Transverse colon (tissue), 4 donors: ENCODE measurements around the gene VEGFB. TPM values are rescaled to one million over a fixed set of nuclear protein-coding genes. Genes with fewer than 3 reads are reported as not detected.

ENCODE experiments used
- DNase-seq: peaks from one replicate; pipeline ENCODE4 v3.0.0-alpha.2; 2019
- H3K27ac ChIP-seq, 4 donors: fragments of 200-600 bp; sonication (generic); 2 replicates each; pipeline ENCODE4 v1.5.1; 2016 to 2018; ENCODE audit warnings: inconsistent platforms in 4 of 4
- H3K27me3 ChIP-seq: fragments of 200-600 bp; sonication (generic); 2 replicates; pipeline ENCODE4 v1.5.1; 2017; ENCODE audit warnings: inconsistent platforms
- H3K36me3 ChIP-seq, 4 donors: fragments of 200-600 bp; sonication (generic); 2 replicates each; pipeline ENCODE4 v1.5.1; 2017 to 2019; ENCODE audit warnings: inconsistent platforms in 4 of 4
- H3K4me1 ChIP-seq, 4 donors: fragments of 200-600 bp; sonication (generic); 2 replicates each; pipeline ENCODE4 v1.5.1; 2017 to 2020; ENCODE audit warnings: inconsistent platforms in 4 of 4
- H3K4me3 ChIP-seq, 4 donors: fragments of 200-600 bp; sonication (generic); 1 replicate in 1 of 4; 2 replicates in 3 of 4; pipeline versions ENCODE4 v1.5.1 to v1.6.1; 2017 to 2019; ENCODE audit warnings: inconsistent platforms in 4 of 4
- H3K9me3 ChIP-seq, 2 donors: fragments of 200-600 bp; sonication (generic); 2 replicates each; pipeline ENCODE4 v1.5.1; 2017 to 2019; ENCODE audit warnings: inconsistent platforms in 2 of 2
- CTCF ChIP-seq, 5 experiments: fragments of 200-600 bp in 3 of 5; fragments of 450-650 bp in 2 of 5; sonication (generic) in 3 of 5; IDR thresholded peaks; 1 replicate in 2 of 5; 2 replicates in 3 of 5; pipeline ENCODE4 v1.5.1; 2016 to 2017; ENCODE audit warnings: antibody characterized with exemption in 5 of 5, inconsistent platforms in 3 of 5, mild to moderate bottlenecking in 2 of 5, moderate library complexity in 1 of 5
- EP300 ChIP-seq: sonication (generic); formaldehyde crosslinking; IDR thresholded peaks from one replicate; pipeline ENCODE4 v1.6.1; 2017; ENCODE audit warnings: antibody characterized with exemption, low read depth
- POLR2A ChIP-seq: fragments of 450-650 bp; IDR thresholded peaks from one replicate; pipeline ENCODE4 v1.6.1; 2016; ENCODE audit warnings: antibody characterized with exemption, mild to moderate bottlenecking, moderate library complexity
- POLR2AphosphoS5 ChIP-seq, 3 donors: sonication (generic); formaldehyde crosslinking; IDR thresholded peaks; one replicate each; pipeline ENCODE4 v1.6.1; 2016; ENCODE audit warnings: antibody characterized with exemption in 3 of 3
- WGBS, 2 donors: methylation state at CpG; one replicate each; pipeline ENCODE4 v1.1.5; 2018; ENCODE audit warnings: low coverage in 1 of 2; 5-methylcytosine and 5-hydroxymethylcytosine counted together
- in situ Hi-C, 4 donors: fragments of 200-750 bp; cut with MboI; loops; one replicate each; pipeline versions ENCODE4 v1.15.0 to v1.15.1; 2017; ENCODE audit warnings: low sequenced_read_pairs in 3 of 4, low pct_ligation_motif_present in 1 of 4, low pct_unique_long_range_greater_than_20kb in 1 of 4
- intact Hi-C: fragments of 100-400 bp; cut with DNase I; formaldehyde crosslinking; loops from one replicate; pipeline ENCODE4 v1.15.1; 2023; ENCODE audit warnings: low total_unique reads
- total RNA-seq, 4 donors: library from RNA; depleted of rRNA; stranded (reverse); fragments of >200 nt; gene quantifications; one replicate each; pipeline ENCODE4 v1.1.0, GENCODE V29; 2016

Gene VEGFB
- total RNA-seq, 4 donors from 2014 or later: 34.0 to 84.9 (median 36.8) TPM

- in situ Hi-C loops: no loop called here
- Histone ChIP-seq H3K27me3 (no peaks in the 10 kb centered on the region), H3K27ac (no peak overlapping the region), H3K4me3 (no peak overlapping the region), H3K36me3 (peaks cover 0 to 4% (median 0%) of the 10 kb centered on the region in 4 donors), H3K9me3 (no peaks in the 10 kb centered on the region), H3K4me1 (peaks cover 7 to 23% (median 19%) of the 10 kb centered on the region in 4 donors)
- 93% methylated on average over 24 of the region's 24 CpGs; no CpG with 5 or more reads in 1 of the 2 donors for WGBS, 2 donors
- TF ChIP-seq CTCF (IDR thresholded peaks at IDR 0.05): no peak
- TF ChIP-seq EP300: no peak
- no peak for TF ChIP-seq POLR2AphosphoS5 (IDR thresholded peaks at IDR 0.05)
- intact Hi-C loops: no loop called here
- DNase-seq: no peak
These were observed 23.9 kb upstream of the VEGFB start for GRCh38 chr11:64210301-64211020.

- intact Hi-C loops: no loop called here
- peaks cover 0 to 16% (median 11%) of the 10 kb centered on the region in 4 donors for H3K4me1 ChIP-seq
- in situ Hi-C loops: no loop called here
- DNase-seq: no peak
- 83 to 100% methylated on average over 1 to 27 of the region's 30 CpGs for WGBS, 2 donors
- no peaks in the 10 kb centered on the region for H3K9me3 ChIP-seq
- no peak overlapping the region for H3K27ac ChIP-seq
- H3K4me3 ChIP-seq: no peak overlapping the region
- peaks cover 0 to 5% (median 0%) of the 10 kb centered on the region in 4 donors for H3K36me3 ChIP-seq
- no peak for TF ChIP-seq POLR2A
- no peak for TF ChIP-seq CTCF (IDR thresholded peaks at IDR 0.05)
- TF ChIP-seq EP300: no peak
- no peak for TF ChIP-seq POLR2AphosphoS5 (IDR thresholded peaks at IDR 0.05)
- H3K27me3 ChIP-seq: no peaks in the 10 kb centered on the region
These were observed 23.1 kb upstream of the VEGFB start for GRCh38 chr11:64211181-64211872.

- no peak overlapping the region for H3K27ac ChIP-seq
- in situ Hi-C loops (no loop called here), intact Hi-C loops (no loop called here)
- no peaks in the 10 kb centered on the region for H3K4me1 ChIP-seq
- H3K36me3 ChIP-seq: peaks cover 0 to 5% (median 0%) of the 10 kb centered on the region in 4 donors
- DNase-seq: no peak
- no peak overlapping the region for H3K4me3 ChIP-seq
- 84 to 89% methylated on average over 1 to 6 of the region's 6 CpGs for WGBS, 2 donors
- no peaks in the 10 kb centered on the region for H3K9me3 ChIP-seq
- no peaks in the 10 kb centered on the region for H3K27me3 ChIP-seq
- TF ChIP-seq EP300: no peak
These were observed 17.5 kb upstream of the VEGFB start for GRCh38 chr11:64216879-64217278.

- Histone ChIP-seq H3K4me3 (no peak overlapping the region), H3K4me1 (no peaks in the 10 kb centered on the region), H3K27me3 (no peaks in the 10 kb centered on the region), H3K9me3 (no peaks in the 10 kb centered on the region), H3K27ac (no peak overlapping the region), H3K36me3 (peaks cover 0 to 5% (median 0%) of the 10 kb centered on the region in 4 donors)
- intact Hi-C loops (no loop called here), in situ Hi-C loops (no loop called here)
- DNase-seq: no peak
- 66 to 87% methylated on average over 2 to 4 of the region's 11 CpGs for WGBS, 2 donors
- TF ChIP-seq POLR2AphosphoS5 (IDR thresholded peaks at IDR 0.05) (no peak), CTCF (IDR thresholded peaks at IDR 0.05) (no peak), POLR2A (no peak), EP300 (no peak)
These were observed 15.6 kb upstream of the VEGFB start for GRCh38 chr11:64218628-64219353.
